ENCODE results near the gene CNIH2. TPM values are rescaled to one million over a fixed set of nuclear protein-coding genes. Genes with fewer than 3 reads are reported as not detected.
A peak's percentile ranks its signal among the peaks of the same experiment; 100 is the strongest.
"Not testable (repeated sequence)": the region's sequence is repeated elsewhere in the genome, so short reads cannot be mapped to it uniquely, and the experiment has no call there.

Gene CNIH2
- total RNA-seq, 4 donors from 2014 or later: not detected

DNA sequence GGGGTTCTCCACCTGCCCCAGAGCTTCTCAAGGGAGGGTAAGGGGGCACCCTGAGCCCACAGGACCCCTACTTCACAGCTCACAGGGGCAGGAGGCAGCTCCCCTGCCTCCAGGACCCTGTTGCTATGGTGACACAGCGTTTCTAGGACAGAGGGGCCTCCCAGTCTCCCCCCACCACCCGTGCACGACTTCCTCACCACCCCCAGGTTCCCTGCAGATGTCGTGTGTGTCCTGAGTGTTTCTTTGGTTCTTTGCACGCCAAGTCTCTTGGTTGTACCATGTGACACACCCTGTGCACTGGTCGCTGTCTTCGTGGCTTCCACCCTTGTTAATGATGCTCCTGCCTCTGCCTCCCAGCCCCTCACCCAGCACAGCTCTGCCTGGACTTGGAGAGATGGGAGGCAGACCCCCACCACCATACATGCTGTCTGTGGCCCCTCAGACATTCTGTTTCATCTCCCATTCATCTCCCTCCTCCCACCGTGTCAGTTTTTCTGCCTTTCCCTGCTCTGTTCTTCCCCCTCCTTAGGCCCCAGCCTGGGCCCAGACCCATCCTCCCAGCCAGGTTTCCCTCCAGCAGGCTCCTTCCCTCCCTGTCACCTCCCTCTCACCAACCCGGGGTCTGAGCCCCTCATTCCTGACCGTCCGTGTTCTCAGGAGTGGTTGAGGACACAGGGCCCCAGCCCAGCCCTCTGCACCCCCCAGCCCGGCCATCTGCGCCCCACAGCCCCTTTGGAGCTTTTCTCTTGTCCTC, 34.0 kb upstream of the CNIH2 start:
- Histone ChIP-seq H3K9me3 (no peaks in the 10 kb centered on the region), H3K27me3 (no peaks in the 10 kb centered on the region), H3K4me1 (no peaks in the 10 kb centered on the region), H3K27ac (no peak overlapping the region), H3K4me3 (replicated peaks in 1 of 3) (no peak overlapping the region), H3K36me3 (peaks cover 16 to 44% of the 10 kb centered on the region in 2 donors)
- intact Hi-C loops (cut with DNase I): no loop called here
- 82 to 85% methylated on average over 11 to 13 of the region's 13 CpGs for WGBS, 2 donors
- TF ChIP-seq, protein P1, sequence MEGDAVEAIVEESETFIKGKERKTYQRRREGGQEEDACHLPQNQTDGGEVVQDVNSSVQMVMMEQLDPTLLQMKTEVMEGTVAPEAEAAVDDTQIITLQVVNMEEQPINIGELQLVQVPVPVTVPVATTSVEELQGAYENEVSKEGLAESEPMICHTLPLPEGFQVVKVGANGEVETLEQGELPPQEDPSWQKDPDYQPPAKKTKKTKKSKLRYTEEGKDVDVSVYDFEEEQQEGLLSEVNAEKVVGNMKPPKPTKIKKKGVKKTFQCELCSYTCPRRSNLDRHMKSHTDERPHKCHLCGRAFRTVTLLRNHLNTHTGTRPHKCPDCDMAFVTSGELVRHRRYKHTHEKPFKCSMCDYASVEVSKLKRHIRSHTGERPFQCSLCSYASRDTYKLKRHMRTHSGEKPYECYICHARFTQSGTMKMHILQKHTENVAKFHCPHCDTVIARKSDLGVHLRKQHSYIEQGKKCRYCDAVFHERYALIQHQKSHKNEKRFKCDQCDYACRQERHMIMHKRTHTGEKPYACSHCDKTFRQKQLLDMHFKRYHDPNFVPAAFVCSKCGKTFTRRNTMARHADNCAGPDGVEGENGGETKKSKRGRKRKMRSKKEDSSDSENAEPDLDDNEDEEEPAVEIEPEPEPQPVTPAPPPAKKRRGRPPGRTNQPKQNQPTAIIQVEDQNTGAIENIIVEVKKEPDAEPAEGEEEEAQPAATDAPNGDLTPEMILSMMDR (IDR thresholded peaks at IDR 0.05): no peak
- no peak for TF ChIP-seq POLR2A (IDR thresholded peaks at IDR 0.05)
- no peak for DNase-seq

DNA sequence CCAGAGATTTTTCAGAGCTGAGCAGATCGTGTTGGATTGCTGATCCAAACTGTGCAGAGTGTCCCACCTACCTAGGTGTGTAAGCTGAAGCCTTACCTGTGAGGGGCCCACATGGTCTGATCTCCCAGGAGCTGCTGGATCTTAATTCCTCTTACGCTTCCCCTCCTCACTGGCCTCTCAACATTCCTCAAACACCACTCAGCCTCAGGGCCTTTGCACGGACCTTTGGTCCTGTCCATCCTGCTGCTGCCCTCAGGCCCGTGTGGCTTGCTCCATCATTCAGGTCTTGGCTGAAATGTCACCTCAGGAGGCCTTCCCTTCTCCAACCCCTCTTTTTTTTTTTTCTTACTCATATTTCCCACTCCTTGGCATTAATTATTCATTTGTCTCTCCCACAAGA, 30.7 kb upstream of the CNIH2 start:
- H3K9me3 ChIP-seq: no peaks in the 10 kb centered on the region
- H3K27ac ChIP-seq: no peak overlapping the region
- no peak for DNase-seq
- H3K27me3 ChIP-seq: no peaks in the 10 kb centered on the region
- no peaks in the 10 kb centered on the region for H3K4me1 ChIP-seq
- intact Hi-C loops (cut with DNase I): no loop called here
- no peak overlapping the region for H3K4me3 ChIP-seq (replicated peaks in 1 of 3)
- peaks cover 2 to 13% of the 10 kb centered on the region in 2 donors for H3K36me3 ChIP-seq
- no peak for TF ChIP-seq POLR2A (IDR thresholded peaks at IDR 0.05)
- TF ChIP-seq, protein P1 (IDR thresholded peaks at IDR 0.05): no peak
- 90 to 91% methylated on average over 4 of the region's 4 CpGs for WGBS, 2 donors

DNA sequence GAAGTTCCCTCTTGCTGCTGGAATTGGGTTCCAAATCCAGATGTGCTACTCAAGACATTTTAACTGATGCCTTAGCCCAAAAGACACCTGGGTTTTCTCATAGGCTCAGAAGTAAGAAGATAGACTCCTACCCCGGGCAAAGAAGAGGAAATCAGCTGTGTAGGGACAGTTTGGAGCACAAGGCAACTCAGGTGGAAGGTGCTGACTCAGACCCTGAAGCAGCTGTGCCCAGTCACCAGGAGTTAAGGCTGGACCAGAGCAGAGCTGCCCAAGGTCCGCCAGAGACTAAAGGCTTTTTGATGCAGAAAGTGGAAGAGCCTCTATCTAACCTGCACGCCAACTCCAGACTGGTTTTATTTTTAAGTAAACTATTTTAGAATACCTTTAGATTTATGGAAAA, 30.2 kb upstream of the CNIH2 start:
- H3K4me3 ChIP-seq (replicated peaks in 1 of 3): no peak overlapping the region
- no peaks in the 10 kb centered on the region for H3K9me3 ChIP-seq
- peaks cover 0 to 13% of the 10 kb centered on the region in 2 donors for H3K36me3 ChIP-seq
- DNase-seq: no peak
- H3K27me3 ChIP-seq: no peaks in the 10 kb centered on the region
- H3K4me1 ChIP-seq: peaks cover 4% of the 10 kb centered on the region in 2 donors
- H3K27ac ChIP-seq: no peak overlapping the region
- intact Hi-C loops (cut with DNase I): no loop called here
- TF ChIP-seq, protein P1 (IDR thresholded peaks at IDR 0.05): no peak
- TF ChIP-seq POLR2A (IDR thresholded peaks at IDR 0.05): no peak
- 88 to 96% methylated on average over 3 of the region's 3 CpGs for WGBS, 2 donors

DNA sequence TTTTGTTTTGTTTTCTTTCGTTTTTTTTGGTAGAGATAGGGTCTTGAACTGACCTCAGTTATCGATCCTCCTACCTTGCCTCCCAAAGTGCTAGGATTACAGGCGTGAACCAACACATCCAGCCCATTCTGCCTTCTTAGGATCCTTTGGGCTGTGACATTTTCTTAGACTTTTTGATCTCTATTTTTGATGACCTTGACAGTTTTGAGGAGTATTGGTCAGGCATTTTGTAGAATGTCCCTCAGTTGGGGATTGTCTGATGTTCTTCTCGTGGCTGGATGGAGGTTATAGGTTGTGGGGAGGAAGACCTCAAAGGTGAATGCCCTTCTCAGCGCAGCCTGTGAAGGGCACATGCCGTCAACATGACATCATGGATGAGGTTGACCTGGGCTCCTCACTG, 29.1 kb upstream of the CNIH2 start:
- H3K36me3 ChIP-seq: peaks cover 0 to 4% of the 10 kb centered on the region in 2 donors
- intact Hi-C loops (cut with DNase I): no loop called here
- H3K4me1 ChIP-seq: peaks cover 6 to 12% of the 10 kb centered on the region in 2 donors
- DNase-seq: no peak
- no peak for TF ChIP-seq POLR2A (IDR thresholded peaks at IDR 0.05)
- TF ChIP-seq, protein P1 (IDR thresholded peaks at IDR 0.05): no peak
- WGBS, 2 donors: 88 to 93% methylated on average over 6 of the region's 6 CpGs
- H3K27me3 ChIP-seq: no peaks in the 10 kb centered on the region
- no peak overlapping the region for H3K4me3 ChIP-seq (replicated peaks in 1 of 3)
- no peaks in the 10 kb centered on the region for H3K9me3 ChIP-seq
- no peak overlapping the region for H3K27ac ChIP-seq

DNA sequence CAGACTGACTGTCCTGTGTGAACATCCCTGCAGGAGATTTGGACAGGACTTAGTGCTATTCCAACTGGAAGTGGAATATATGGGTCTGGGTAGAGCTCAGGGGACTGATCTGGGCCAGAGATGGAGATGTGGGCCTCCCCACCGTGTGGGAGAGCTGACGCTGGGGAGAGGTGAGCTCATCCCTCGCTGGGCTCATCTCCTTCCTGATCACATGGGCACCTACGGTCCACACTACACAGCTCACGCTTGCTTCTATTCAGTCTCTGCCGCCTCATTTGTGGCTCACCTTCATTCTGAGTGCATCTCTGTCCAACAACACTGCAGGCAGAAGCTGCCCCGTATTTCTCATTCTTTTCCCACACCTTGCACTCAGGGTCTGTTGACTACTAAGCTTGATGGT, 26.2 kb upstream of the CNIH2 start:
- TF ChIP-seq, protein P1 (IDR thresholded peaks at IDR 0.05): no peak
- no peak for TF ChIP-seq POLR2A (IDR thresholded peaks at IDR 0.05)
- no peak overlapping the region for H3K4me3 ChIP-seq (replicated peaks in 1 of 3)
- no peak overlapping the region for H3K27ac ChIP-seq
- 71 to 87% methylated on average over 7 of the region's 7 CpGs for WGBS, 2 donors
- intact Hi-C loops (cut with DNase I): no loop called here
- no peaks in the 10 kb centered on the region for H3K36me3 ChIP-seq
- no peaks in the 10 kb centered on the region for H3K9me3 ChIP-seq
- peaks cover 9 to 12% of the 10 kb centered on the region in 2 donors for H3K4me1 ChIP-seq
- no peaks in the 10 kb centered on the region for H3K27me3 ChIP-seq
- no peak for DNase-seq

DNA sequence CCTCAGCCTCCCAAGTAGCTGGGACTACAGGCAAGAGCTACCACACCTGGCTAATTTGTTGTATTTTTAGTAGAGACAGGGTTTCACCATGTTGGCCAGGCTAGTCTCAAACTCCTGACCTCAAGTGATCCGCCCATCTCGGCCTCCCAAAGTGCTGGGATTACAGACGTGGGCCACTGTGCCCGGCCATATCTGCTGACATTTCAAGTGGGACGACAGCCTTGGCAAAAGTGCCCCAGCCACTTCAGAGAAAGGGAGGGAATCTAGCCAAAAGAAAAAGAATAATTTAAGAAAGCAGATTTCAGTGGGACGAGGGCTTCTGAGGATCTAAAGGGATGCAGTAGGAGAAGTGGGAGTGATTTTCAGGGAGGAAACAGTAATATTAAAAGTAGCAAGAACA, 24.9 kb upstream of the CNIH2 start:
- WGBS, 2 donors: 36 to 41% methylated on average over 6 of the region's 6 CpGs
- Histone ChIP-seq H3K27ac (peak overlapping the region in 2 of 3 donors; percentile 1 to 18), H3K4me1 (peaks cover 12 to 14% of the 10 kb centered on the region in 2 donors)
- intact Hi-C loops (cut with DNase I); H3K27me3 ChIP-seq; H3K4me3 ChIP-seq (replicated peaks in 1 of 3); H3K36me3 ChIP-seq; H3K9me3 ChIP-seq: not testable (repeated sequence)
- peak; percentile 70 to 77 for DNase-seq

Measured in thyroid gland (tissue), 4 donors.